T47D (cell line): Measurements from ENCODE around the gene NFKB1.
A peak's percentile ranks its signal among the peaks of the same experiment; 100 is the strongest.

Source experiments
- DNase-seq, 2 experiments: peaks; one replicate each; pipeline versions ENCODE4 v3.0.0 to v3.0.0-alpha.2; 2011 to 2012; ENCODE audit warnings: low read depth in 1 of 2, low spot score in 1 of 2
- JUND ChIP-seq: IDR thresholded peaks from 2 replicates; pipeline ENCODE4 v1.6.1; 2012; ENCODE audit warnings: low read depth
- in situ Hi-C: cut with HindIII; loops from 2 replicates; pipeline ENCODE4 v1.10.0; 2016; ENCODE audit warnings: low sequenced_read_pairs, low pct_unique_long_range_greater_than_20kb

NFKB1 gene

GRCh38 chr4:102543030-102543928, 42.1 kb downstream of the NFKB1 start:
- TF ChIP-seq JUND, result no peak
- in situ Hi-C loops, result no loop called here
- no peak for DNase-seq

DNA sequence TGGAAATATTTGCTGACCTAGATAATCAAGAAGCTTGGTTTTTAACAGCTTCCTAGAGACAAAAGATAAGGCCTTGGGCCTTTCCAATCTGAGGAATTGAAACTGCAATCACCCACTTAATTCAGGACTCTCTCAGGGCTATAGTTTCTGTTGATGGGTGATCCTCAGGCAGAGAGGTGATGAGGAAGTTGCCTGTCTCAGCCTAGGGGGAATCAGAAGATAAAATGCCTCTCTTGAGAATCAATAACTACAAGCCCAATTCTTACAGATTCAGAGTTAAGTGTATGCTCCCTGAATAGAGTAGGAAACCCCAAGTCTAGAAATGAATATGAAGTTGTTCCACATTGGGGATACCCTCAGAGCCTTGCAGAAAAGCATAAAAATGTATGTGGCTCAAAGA, 45.5 kb downstream of the NFKB1 start:
- in situ Hi-C loops, result no loop called here
- DNase-seq, result no peak
- no peak for TF ChIP-seq JUND

DNA sequence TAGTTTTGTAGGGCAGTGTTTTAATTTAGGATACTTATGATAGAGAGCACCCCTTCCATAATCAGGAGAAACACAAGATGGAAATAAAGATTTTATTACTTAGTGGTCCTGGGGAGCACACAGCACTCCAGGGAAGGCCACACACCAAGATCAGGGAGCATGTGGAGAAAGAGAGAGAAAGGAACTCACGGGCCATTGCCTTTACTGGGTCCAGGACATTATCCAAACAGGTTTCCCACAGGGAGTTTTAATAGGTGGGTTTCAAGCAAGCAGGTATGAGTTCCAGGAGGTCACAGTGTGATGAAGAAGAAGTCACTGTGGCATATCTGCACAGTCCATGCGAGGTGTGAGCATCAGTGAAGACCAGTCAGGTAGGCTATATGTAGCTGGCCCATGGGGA, 46.8 kb downstream of the NFKB1 start:
- in situ Hi-C loops, result no loop called here
- TF ChIP-seq JUND, result no peak
- DNase-seq, result no peak

DNA sequence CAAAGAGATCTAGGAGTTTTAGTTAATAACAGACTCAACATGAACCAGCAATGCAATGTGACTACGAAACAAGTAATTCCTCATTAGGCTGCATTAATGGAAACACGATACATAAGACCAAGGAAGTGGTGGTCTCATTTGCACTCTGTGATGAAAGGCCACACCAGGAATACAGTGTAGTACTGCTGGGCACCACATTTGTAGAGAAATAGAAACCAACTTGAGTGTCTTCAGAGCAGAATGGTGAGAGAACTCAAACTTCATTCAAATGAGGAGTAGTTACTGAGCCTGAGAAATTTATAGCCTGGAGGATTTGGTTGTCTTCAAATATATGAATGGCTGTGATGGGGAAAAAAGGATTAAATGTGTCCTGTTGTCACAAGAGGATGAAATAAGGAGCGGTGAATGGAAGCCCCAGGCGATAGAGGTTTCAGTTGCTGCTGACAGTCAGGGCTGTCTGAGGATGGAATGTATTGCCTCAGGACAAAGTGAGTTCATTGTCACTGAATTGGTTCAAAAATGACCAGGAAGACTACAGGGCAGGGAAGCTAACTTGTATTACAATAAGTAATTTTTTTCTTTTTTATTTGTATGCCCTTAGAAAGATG, 50.9 kb downstream of the NFKB1 start:
- in situ Hi-C loops, result no loop called here
- peak in 1 of 2 experiments; percentile 28 for DNase-seq
- TF ChIP-seq JUND, result no peak

GRCh38 chr4:102552781-102553180, 51.6 kb downstream of the NFKB1 start:
- in situ Hi-C loops, result no loop called here
- TF ChIP-seq JUND, result no peak
- no peak for DNase-seq

DNA sequence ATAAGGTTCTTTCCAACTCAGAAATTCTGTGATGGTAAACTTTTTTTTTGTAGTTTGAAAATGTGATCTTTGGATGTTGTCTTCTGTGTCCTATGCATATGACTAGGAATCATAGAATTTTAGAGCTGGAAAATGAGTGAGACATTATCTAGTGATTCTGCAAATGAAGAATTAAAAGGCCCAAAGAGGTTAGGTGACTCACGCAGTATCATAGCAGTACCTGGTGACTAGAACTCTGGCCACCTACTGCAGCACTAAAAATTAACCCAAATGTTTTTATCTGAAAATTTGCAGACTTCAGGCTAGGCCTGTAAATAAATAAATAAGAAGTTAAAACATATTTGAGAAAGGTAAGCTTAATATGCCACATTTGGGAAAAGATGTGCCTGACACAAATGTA, 52.8 kb downstream of the NFKB1 start:
- no peak for TF ChIP-seq JUND
- in situ Hi-C loops, result no loop called here
- no peak for DNase-seq

GRCh38 chr4:102554482-102554881, 53.3 kb downstream of the NFKB1 start:
- in situ Hi-C loops, result no loop called here
- no peak for TF ChIP-seq JUND
- DNase-seq, result no peak

- in situ Hi-C loops, result no loop called here
- TF ChIP-seq JUND, result no peak
- no peak for DNase-seq
These were observed 53.8 kb downstream of the NFKB1 start for GRCh38 chr4:102554992-102555391.

- TF ChIP-seq JUND, result no peak
- no peak for DNase-seq
- in situ Hi-C loops, result no loop called here
These were observed 56.5 kb downstream of the NFKB1 start for GRCh38 chr4:102557636-102558035.

GRCh38 chr4:102560115-102560514, 59.0 kb downstream of the NFKB1 start:
- no peak for DNase-seq
- TF ChIP-seq JUND, result no peak
- in situ Hi-C loops, result no loop called here

DNA sequence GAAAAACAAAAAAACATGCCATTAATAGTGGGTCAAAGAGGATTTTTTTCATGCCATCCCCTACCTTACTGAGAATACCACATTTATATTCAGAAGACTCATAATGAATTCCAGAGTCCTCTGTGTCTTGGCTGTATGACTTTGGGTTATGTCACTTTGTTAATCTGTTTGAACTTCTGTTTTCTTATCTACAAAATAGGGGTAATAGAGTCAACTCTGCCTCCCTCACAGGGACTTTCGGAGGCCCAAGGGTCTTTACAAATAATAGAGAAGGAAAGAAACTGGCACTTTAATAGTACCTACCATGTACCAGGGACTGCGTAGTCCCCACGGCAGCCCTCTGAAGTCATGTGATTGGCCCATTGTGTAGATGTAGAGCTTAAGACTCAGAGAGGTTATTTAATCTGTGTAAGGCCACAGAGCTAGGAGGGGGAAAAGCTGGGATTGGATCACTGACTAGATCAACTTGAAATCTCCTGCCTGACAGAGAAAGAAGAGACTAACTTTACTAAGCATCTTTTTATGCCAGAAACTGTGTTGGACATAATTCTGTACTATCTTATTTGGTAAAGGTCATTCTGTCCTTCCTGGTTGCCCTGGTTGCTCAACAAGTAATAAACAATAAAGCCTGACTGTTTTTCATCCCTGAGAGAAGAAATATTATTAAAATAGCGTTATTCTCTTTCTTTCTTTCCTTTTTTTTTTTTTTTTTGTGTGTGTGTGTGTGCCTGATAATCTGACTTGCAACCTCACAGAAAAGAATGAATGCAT, 59.6 kb downstream of the NFKB1 start:
- in situ Hi-C loops, result no loop called here
- no peak for DNase-seq
- no peak for TF ChIP-seq JUND

DNA sequence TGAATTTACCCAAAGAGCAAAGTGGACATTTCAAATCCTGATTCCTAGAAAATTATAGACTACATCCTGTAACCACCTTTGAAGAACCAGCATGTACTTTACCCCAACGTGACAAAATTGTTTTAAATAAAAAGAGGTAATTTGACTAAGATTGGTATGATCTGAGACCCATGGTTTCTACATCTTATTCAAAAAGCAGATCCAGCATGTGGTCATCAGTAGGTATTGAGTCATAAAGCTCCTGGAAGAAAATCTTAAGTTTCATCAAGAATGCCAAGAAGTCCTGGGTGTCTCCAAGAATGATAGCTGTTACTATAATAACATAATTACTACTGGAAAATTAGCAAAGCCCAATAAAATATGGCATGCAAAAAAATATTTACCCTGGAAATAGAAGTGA, 61.8 kb downstream of the NFKB1 start:
- in situ Hi-C loops, result no loop called here
- no peak for DNase-seq
- no peak for TF ChIP-seq JUND
